DMS 273 (cell line): ENCODE results near the gene UNG.
"Not testable (repeated sequence)": the region's sequence is repeated elsewhere in the genome, so short reads cannot be mapped to it uniquely, and the experiment has no call there.

Source experiments
- DNase-seq: peaks from one replicate; lab custom pipeline; 2025; ENCODE audit not compliant: unreplicated experiment; lab: John Stamatoyannopoulos, UW

The UNG gene

DNA sequence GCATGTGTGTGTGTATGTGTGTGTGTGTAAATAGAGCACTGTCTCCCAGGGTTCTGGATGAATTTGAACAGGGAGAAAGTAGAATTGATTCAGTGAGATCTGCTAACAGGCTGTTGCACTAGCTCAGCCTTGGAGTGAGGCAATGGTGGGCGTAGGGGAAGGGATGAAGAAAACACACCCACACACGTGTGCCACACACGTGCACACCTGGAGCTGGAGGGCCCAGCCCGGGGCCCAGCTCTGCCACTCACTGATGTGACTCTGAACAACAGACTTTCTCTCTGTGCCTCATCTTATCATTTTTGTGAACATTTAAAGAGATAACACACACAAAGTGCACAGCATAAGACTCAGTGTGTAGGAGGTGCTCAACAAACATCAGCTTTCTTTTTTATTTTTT is 23.2 kb downstream of the UNG start:
- no peak for DNase-seq

DNA sequence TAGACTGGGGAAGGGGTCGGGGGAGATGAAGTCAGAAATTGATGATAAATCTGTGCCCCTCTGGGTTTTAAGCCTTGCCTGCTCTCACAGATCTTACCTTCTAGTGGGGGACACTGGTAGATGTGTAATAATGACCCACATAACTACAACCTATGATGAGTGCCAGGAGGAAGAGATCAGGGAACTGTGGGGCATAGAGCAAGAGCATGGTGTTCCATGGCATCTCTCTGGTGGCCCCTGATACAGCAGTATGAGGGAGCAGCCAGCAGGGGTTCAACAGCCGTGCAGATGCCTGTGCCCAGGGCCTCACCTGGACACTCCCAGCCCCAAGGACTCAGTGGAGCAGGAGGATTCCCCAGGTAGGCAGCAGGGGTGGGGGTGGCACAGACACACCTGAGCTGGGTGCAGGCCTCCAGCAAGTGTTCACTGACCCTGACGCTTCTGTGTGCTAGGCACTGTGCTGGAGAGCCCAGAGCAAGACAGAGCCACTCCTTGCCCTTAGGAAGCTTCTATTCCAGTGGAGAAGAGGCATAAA is 24.0 kb downstream of the UNG start:
- no peak for DNase-seq

DNA sequence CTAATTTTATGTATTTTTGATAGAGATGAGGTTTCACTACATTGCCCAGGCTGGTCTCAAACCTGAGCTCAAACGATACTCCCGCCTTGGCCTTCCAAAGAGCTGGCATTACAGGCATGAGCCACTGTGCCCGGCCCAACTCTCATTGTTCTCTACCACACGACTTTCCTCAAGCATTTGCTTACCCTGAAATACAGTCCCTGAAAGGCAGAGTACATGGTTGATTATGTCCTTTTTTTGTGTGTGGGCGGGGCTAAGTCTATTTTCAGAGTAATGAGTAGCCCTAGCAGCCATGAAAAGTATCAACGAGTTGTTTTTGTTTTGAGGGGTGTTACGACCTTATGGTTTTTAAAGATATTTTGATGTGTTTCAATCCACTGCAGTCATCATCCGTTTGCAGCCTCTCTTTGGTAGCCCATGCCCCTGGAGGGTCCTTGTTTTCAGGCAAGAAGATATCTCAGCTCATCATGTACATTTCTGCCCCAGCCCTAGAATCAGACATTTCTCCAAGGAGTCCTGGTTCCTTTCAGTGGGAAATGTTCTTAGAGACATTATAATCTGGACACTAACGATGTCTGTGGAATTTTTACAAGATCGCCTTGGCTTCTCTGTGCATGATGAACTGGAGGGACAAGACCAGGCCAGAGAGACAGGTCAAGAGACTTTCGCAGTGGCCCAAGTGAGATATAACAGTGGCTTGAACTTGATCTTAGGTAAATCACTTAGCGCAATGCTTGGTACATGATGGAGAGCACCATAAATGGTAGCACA is 27.7 kb downstream of the UNG start:
- DNase-seq: no peak

DNA sequence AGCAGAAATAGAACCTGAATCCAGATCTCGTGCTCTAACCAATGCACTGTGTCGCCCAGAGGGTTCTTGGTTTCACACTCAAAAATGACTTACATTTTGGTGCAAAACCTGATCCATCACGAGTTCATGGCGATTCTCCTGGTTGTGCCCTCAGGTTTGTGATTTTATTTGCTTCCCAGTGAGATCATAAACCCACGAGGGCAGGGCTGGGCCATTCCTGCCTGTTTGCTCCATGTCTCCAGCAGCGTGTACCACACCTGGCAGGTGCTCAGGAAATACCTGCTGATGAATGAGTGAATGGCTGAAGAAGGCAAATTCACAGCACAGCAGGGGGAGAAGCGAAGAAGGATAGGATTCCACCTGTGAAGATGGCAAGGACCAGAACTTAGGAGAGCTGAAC is 28.4 kb downstream of the UNG start:
- no peak for DNase-seq

DNA sequence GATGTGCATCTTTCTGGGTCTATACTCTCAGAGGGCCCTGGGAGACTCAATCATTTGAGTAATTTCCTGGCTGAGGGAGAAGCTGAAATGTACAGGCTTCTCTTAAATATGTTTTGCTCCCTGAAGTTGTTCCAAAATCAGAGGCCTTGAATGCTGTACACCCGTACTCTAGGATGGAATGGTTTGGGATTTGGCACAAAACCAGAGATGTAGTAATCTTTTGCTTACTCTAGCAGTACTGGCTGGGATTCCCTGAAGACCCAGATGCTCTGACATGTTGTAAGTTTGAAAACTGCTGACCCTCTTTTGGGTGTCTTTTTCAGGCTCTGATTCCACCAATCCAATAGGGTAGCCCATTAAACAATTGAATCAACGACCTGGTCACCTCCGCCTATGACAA is 29.4 kb downstream of the UNG start:
- DNase-seq: no peak

DNA sequence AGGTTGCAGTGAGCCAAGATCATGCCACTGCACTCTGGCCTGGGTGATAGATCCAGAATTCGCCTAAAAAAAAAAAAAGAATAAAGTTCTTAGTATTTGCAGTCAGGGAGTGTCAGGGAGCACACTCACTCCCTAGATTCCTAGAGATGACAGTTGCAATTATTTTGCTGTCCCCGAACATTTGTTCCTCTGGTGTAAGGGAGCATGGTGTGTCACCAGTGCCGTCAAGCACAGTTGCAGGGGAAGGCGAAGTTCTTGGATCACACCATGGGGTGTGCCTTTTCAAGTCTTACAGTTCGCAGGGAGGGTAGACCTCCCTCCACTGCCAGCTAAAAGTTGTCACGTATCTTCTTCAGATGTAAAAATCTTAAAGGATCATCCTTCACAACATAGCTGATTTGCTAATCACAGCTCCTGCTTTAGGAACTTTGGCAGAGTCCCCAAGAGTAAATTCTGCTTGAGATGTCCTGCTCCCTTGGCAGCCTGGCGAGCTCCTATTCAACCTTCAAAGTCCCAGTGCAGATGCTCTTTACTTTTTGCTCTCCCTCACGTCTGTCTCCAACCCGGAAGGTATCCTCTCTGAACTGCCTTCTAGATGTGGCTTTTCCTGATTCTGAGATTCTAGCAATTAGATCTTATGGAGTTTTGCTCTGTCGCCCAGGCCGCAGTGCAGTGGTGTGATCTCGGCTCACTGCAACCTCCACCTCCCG is 30.3 kb downstream of the UNG start:
- no peak for DNase-seq

DNA sequence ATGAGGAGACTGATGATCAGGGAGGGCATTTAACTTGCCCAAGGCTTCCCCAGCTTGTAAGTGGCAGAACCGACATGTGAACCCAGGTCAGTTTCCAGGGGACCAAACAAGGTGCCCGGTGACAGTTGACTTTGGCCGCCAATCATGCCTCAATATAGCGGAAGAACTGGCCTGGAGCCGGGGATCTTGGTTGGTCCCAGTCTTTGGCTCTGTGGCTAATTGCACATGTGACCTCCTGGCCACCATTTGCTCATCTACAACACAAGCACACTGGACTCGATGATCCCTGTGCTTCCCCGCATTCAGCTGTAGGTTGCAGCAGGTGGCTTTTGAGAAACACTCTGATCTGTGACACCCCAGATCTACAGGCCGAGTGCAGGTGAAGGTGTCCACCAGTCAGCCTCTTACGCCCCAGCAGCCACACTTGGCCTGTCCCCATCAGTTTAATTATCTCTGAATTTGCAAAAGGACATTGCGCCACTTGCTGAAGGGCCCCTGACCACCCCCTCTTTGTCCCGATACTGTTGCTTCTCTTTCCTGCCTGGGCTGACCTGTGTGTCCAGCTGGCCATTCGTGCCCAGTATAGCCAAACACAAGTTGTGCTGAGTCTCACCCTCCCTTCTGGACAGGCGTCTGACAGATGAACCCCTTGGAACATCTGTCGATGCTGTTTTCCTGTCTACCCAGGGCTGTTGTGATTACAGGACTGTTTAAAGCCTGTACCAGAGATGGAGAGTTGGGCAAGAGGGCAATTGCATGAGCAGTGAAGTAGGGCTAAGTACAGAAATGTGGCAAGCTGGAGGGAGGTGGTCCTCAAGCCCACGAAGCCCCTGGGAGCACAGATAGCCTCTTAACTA is 33.1 kb downstream of the UNG start:
- peak; percentile 40 for DNase-seq

DNA sequence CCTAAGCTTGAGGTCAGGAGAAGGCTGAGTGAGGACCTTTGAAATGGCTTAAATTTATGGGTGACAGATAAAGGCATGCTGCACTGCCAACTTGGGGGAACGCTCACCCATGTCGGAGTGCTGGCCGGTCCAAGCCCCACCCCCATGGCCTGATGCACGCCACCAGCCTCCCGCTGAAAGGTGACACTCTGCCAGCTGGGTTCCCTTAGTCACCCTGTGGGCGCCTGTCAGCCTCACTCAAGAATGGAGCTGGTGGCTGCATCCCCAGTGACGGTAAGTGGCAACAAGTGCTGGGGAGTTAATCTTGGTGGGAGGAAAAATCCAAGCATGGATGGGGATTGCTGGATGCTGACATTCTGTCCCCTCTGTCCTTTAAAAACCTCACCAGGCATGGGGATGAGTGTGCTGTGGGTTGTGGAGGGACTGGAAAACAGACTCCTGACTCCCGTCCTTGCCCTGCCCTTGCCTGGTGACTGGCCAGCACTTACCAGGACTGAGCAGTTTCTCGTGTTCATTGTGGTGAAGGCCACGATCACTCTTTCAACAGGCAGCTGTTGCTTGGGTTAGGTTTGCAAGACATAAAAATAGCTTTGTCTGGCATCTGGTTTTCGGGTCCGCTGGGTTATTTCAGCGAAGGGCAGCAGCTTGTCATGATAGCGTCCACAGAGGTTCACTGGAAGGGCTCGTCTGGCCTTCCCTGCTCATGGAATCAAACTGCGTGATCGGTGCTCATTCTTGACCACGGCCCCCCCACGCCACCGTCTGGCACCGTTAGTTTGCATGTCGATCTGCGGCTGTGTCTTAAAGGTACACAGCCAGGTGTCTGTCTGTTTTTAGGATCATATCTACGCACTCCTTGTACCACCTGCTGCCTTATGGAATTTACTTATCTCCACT is 34.0 kb downstream of the UNG start:
- DNase-seq: peak; percentile 46

DNA sequence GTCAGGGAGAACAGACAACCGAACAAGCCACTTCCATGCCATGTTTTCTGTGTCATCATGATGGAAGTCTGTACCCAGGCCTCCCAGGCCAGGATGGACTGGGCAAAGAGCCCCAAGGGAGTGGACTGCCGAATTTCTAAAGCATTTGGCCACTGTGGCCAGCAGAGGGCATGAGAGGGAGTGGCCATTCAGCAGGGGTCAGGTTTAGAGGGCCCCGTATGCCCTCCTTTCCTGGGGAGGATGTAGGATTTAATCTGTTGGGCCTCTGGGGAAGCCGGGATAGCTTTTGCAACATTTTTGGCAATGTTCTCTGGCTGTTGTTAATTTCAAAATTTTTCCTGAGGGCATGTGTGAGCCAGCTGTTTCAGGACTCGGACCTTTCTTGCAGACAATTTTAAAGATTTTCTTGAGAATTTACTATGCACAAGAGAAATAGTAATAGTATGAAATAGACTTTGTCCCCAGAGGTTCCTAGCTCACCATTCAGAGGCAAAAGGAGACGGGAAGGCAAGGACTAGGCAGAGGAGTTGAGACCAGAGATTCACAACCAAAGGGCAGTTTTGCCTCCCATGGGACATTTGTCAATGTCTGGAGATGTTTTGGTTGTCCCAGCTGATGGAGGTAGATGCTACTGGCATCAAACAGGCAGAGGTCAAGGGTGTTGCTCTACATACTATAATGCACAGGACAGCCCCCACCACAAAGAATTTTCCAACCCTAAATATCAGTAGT is 37.0 kb downstream of the UNG start:
- DNase-seq: no peak

DNA sequence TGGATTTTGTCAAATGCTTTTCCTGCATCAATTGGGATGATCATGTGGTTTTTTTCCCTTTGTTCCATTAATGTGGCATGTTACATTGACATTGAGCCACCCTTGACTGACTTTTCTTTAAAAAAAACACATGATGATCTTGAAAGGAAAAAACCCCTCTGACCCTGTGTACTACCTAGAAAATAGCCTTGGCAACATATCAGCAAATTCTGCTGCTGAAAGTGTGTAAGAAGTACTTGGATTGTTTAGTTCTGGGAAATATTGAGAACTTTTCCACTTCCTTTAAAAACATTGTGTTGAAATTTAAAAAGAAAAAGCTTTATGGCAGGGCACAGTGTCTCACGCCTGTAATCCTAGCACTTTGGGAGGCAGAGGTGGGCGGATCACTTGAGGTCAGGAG is 39.7 kb downstream of the UNG start:
- DNase-seq: no peak

DNA sequence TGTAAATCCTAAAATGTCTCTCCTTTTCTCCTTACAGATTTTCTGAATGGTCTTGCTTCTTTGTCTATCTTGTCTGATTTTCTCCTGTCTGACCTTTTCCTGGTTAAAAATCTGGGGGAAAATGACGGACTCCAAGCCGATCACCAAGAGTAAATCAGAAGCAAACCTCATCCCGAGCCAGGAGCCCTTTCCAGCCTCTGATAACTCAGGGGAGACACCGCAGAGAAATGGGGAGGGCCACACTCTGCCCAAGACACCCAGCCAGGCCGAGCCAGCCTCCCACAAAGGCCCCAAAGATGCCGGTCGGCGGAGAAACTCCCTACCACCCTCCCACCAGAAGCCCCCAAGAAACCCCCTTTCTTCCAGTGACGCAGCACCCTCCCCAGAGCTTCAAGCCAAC is 42.0 kb downstream of the UNG start:
- DNase-seq: no peak

DNA sequence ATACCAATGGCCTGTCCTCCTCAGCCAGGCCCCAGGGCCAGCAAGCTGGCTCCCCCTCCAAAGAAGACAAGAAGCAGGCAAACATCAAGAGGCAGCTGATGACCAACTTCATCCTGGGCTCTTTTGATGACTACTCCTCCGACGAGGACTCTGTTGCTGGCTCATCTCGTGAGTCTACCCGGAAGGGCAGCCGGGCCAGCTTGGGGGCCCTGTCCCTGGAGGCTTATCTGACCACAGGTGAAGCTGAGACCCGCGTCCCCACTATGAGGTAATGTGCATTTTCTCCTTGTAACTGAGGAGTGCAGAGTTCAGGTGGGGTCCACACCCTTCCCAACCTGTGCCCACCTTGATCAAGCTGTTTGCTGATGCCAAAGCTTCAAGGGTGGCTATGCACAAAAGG is 42.4 kb downstream of the UNG start:
- DNase-seq: no peak

DNA sequence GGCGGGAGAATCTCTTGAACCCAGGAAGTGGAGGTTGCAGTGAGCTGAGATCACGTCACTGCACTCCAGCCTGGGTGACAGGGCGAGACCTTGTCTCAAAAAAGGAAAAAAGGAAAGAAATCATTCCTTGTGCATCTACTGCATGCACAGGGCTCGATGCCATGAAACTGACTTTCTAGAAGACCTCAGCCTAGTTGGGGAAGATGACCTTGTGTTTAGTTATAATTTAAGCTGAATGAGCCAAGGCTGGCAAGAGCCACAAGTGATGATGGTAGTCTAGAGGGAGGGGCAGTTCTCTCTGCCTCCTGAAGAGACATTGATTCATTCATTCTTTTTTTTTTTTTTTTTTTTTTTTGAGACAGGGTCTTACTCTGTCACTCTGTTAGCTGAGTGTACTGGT is 43.2 kb downstream of the UNG start:
- no peak for DNase-seq

DNA sequence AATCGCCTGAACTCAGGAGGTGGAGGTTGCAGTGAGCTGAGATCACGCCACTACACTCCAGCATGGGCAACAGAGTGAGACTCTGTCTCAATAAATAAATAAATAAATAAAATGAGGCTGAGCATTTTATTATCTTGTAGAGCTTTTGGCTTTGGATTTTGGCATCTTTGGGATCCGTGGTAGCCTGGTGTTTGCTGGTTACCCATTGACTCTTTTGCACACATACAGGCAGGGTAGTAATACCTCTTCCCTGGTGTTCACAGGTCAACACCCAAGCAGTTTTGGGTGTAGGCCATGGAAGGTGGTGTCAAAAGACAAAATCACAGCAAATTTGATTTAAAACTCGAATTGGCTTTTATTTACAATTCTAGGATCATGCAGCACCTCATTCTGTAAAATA is 46.8 kb downstream of the UNG start:
- DNase-seq: no peak

DNA sequence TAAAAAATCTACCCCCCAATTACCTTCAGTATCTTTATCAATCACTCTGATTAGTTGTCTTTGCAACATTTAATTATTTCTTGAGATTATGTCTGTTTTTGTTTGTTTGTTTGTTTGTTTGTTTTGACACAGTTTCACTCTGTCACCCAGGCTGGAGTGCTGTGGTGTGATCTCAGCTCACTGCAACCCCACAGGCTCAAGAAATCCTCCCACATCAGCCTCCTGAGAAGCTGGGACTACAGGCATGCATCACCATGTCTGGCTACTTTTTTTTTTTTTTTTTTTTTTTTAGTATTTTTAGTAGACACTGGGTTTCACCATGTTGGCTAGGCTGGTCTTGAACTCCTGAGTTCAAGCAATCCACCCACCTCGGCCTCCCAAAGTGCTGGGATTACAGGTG is 49.7 kb downstream of the UNG start:
- DNase-seq: not testable (repeated sequence)

DNA sequence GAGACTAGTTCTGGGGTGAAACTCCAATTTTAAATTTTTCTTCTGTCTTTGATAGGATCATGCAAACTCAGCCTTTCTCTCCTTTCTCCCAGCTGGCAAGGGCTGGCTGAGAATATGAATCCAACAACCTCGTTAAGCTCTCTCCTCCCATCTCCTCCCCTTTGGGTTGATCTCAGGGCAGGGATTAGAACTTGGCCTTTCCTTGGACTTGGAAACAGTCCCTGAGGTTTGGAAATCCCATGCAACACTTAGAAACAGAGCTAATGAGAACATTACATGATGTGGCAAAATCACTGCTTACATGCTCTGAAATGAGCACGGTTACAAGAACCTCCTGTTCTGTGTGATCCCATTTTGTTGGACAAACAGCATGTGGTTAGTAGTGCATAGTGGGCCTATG is 50.6 kb downstream of the UNG start:
- DNase-seq: no peak

DNA sequence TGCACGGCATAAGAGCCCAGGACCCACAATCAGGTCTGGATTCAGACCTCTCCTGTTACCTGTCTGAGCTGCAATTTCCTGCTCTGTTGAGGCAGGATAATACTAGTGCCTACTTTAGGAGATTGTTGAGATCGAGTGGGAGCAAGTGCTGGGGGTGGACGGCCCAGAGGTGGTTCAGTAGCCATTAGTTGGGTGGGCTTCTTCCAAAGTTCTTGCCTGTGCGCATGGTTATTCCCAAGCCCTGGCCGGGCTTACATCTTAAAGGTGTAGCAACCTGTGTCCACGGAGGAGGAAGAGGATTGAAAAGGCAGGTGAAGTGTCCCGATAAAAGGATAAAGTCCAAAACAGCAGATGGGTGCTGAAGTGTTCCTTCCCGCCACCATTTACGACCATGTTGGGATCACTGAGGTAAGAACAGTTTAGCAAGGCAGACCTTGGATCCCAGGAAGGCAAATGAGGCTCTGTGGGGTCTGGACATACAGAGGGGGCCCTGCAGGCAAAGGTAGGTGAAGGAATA is 52.8 kb downstream of the UNG start:
- DNase-seq: no peak

DNA sequence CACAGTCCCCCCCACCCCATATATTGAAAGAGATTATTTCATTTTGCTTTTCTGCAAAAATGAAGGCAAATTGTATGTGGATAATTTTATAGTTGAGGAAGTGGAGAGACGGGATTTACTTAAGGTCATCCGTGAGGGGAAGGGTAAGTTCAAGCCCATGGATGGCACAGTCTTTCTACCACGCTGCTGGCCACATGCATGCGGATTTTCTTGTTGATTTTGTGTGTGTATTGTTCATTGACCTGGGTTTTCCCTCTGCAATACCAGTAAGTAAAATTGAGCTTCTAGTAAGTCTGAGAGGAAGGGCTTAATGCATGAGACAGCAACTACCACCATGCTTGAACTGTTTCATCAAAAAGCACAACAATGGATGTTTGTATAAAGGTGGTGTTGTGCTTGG is 54.1 kb downstream of the UNG start:
- no peak for DNase-seq

DNA sequence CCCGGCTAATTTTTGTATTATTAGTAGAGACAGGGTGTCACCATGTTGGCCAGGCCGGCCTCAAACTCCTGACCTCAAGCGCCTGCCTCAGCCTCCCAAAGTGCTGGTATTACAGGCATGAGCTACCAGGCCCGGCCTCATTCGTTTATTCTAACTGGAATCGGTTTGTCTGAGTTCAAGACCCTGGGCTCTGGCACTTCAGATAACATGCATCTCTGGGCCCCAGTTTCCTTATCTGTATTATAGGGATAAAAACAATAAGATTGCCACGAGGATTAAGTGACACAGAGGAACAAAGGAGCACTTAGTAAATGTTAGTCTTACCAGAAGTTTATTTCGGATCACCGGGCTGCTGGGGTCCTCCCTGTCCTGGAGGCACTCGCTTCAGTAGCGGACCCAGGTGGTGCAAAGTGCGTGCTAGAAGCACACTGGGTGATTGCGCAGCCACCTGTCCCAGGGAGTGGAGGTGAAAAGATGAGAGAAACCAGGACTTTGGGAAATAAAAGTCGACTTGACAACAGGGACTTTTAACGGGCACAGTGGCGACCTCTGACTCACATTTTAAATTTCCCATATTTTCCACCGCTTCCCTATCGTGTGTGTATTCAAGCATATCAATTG is 56.5 kb downstream of the UNG start:
- DNase-seq: no peak
